ENCODE measurements around the gene CNST. TPM values are rescaled to one million over a fixed set of nuclear protein-coding genes. Genes with fewer than 3 reads are reported as not detected.

Gene CNST
- total and polyA plus RNA-seq, 9 of the 15 experiments (the other 6 are each of a cell fraction or from before 2014, with no cell fraction given) = 17.0 to 55.3 (median 30.8) TPM

GRCh38 chr1:246569248-246570238, 3.3 kb downstream of the CNST start (continued):
- TF ChIP-seq AFF4 (CRISPR knock-in tag; IDR thresholded peaks at IDR 0.05) = peak; percentile 83; the same call in 1 of the 2 replicates
- no peak for TF ChIP-seq NCOR1 (IDR thresholded peaks at IDR 0.05)
- TF ChIP-seq ZNF121 (CRISPR knock-in tag; conservative IDR thresholded peaks at IDR 0.05) = no peak
- TF ChIP-seq, protein P1, sequence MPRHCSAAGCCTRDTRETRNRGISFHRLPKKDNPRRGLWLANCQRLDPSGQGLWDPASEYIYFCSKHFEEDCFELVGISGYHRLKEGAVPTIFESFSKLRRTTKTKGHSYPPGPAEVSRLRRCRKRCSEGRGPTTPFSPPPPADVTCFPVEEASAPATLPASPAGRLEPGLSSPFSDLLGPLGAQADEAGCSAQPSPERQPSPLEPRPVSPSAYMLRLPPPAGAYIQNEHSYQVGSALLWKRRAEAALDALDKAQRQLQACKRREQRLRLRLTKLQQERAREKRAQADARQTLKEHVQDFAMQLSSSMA (CRISPR knock-in tag; IDR thresholded peaks at IDR 0.05) = no peak
- TF ChIP-seq HNRNPLL (IDR thresholded peaks at IDR 0.05; ENCODE audit: low read depth, low read length, poor library complexity, severe bottlenecking) = no peak
- no peak for TF ChIP-seq ZFP30 (CRISPR knock-in tag; IDR thresholded peaks at IDR 0.05; ENCODE audit: borderline replicate concordance)
- TF ChIP-seq, protein P2, sequence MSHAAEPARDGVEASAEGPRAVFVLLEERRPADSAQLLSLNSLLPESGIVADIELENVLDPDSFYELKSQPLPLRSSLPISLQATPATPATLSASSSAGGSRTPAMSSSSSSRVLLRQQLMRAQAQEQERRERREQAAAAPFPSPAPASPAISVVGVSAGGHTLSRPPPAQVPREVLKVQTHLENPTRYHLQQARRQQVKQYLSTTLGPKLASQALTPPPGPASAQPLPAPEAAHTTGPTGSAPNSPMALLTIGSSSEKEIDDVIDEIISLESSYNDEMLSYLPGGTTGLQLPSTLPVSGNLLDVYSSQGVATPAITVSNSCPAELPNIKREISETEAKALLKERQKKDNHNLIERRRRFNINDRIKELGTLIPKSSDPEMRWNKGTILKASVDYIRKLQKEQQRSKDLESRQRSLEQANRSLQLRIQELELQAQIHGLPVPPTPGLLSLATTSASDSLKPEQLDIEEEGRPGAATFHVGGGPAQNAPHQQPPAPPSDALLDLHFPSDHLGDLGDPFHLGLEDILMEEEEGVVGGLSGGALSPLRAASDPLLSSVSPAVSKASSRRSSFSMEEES (CRISPR knock-in tag; IDR thresholded peaks at IDR 0.05) = peak; percentile 94
- no peak for TF ChIP-seq ID3 (CRISPR knock-in tag; IDR thresholded peaks at IDR 0.05)
- no peak for TF ChIP-seq ID3 (tag; IDR thresholded peaks at IDR 0.05)
- no peak for TF ChIP-seq SLC30A9 (CRISPR knock-in tag; IDR thresholded peaks at IDR 0.05)
- no peak for TF ChIP-seq HMGN3 (IDR thresholded peaks at IDR 0.05; ENCODE audit: borderline replicate concordance, extremely low read depth, insufficient read length, low read depth, low read length)
- no peak for TF ChIP-seq PHF21A (IDR thresholded peaks at IDR 0.05; ENCODE audit: borderline replicate concordance, low read depth)
- no peak for TF ChIP-seq RFX7 (CRISPR knock-in tag; IDR thresholded peaks at IDR 0.05)
- TF ChIP-seq ZNF696 (CRISPR knock-in tag; conservative IDR thresholded peaks at IDR 0.05) = no peak
- TF ChIP-seq ZNF507 (tag; conservative IDR thresholded peaks at IDR 0.05) = no peak
- no peak for TF ChIP-seq HSF4 (CRISPR knock-in tag; IDR thresholded peaks at IDR 0.05; ENCODE audit: borderline replicate concordance)
- TF ChIP-seq CBFB (CRISPR knock-in tag; IDR thresholded peaks at IDR 0.05) = no peak
- TF ChIP-seq ZNF644 (tag; IDR thresholded peaks at IDR 0.05; ENCODE audit: low read depth) = peak; percentile 68
- no peak for TF ChIP-seq ZNF57 (CRISPR knock-in tag; IDR thresholded peaks at IDR 0.05)
- no peak for TF ChIP-seq SRSF3 (IDR thresholded peaks at IDR 0.05; ENCODE audit: insufficient read depth, low read length)
- TF ChIP-seq TRIM24 (IDR thresholded peaks at IDR 0.05) = no peak
- TF ChIP-seq TSC22D4 (tag; IDR thresholded peaks at IDR 0.05) = no peak

Measured in K562 (cell line).